Suprapubic skin (tissue), 3 donors: ENCODE results near the gene IQCE.

ENCODE experiments used
- CTCF ChIP-seq, 2 donors: fragments of 200-600 bp in 1 of 2; fragments of 450-650 bp in 1 of 2; sonication (generic) in 1 of 2; IDR thresholded peaks; one replicate each; pipeline ENCODE4 v1.5.1; 2016 to 2019; ENCODE audit warnings: antibody characterized with exemption in 2 of 2, mild to moderate bottlenecking in 1 of 2, moderate library complexity in 1 of 2
- EP300 ChIP-seq: sonication (generic); formaldehyde crosslinking; IDR thresholded peaks from one replicate; pipeline ENCODE4 v1.6.1; 2017; ENCODE audit warnings: antibody characterized with exemption

- TF ChIP-seq CTCF (IDR thresholded peaks at IDR 0.05) (no peak), EP300 (no peak)
These were observed 82.9 kb downstream of the IQCE start for GRCh38 chr7:2641406-2642393.
